ENCODE measurements around the gene CCDC122. TPM values are rescaled to one million over a fixed set of nuclear protein-coding genes. Genes with fewer than 3 reads are reported as not detected.

Gene CCDC122
- total and polyA plus RNA-seq, 2 donors (not counting 3 experiments of a cell fraction or from before 2014, with no cell fraction given), result 0.57 to 7.5 TPM

DNA sequence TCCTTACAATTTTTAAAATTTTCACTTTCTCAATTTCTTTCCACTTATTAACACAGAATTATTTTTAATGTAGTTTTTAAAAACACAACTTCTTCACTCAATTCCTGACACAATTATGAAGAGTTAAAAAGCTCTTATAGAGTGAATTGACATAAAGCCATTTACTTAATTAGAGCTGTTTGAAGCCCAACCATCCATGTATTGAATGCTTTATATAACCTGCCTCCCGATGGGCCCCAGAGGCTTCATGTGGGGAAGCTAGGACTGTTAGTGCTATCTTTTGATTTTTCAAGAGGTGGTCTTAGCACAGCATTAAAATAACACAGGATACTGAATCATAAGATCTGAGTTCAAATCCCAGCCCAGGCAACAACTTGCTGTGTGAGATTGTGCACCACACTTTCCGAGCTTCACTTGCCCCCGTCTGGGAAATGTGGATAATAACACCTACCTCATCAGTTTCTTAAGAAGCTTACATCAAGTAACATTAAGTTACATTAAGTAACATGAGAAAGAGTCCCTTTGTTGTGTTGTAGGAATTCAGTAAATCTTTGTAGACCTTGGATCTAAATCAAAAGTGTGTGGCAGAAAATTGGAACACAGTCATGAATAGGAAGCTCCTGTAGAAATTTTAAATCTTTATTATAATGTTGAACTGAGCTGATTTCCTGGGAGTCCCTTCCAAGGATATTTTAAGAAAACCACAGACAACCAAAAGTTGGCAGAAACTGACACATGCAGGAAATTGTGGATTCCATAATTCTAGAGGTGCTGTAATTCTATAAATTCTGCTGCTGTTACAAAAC lies 87.3 kb downstream of the CCDC122 start:
- Histone ChIP-seq H3K4me2 (ENCODE audit: insufficient read depth, low read length) (no peak overlapping the region), H3K4me1 (ENCODE audit: control insufficient read depth, extremely low read depth, insufficient read depth, low read length) (peaks cover 6% of the 10 kb centered on the region), H4K20me1 (replicated peaks; ENCODE audit: control insufficient read depth, extremely low read depth, insufficient read depth, low read length) (no peaks in the 10 kb centered on the region), H3K4me3 (replicated peaks in 1 of 3; ENCODE audit: insufficient read depth in 1 of 3, low read depth in 1 of 3, low read length in 3 of 3) (no peak overlapping the region), H3K27ac (ENCODE audit: insufficient read depth, low read depth, low read length) (no peak overlapping the region), H3K9ac (replicated peaks; ENCODE audit: extremely low read depth, insufficient read depth, low read length) (no peak overlapping the region), H3K27me3 (ENCODE audit: control insufficient read depth in 2 of 2, insufficient read depth in 2 of 2, low read length in 2 of 2) (peaks cover 0 to 2% of the 10 kb centered on the region in 2 experiments), H3K36me3 (ENCODE audit: control insufficient read depth in 2 of 2, extremely low read depth in 1 of 2, insufficient read depth in 2 of 2, low read length in 2 of 2) (no peaks in the 10 kb centered on the region), H3K9me3 (replicated peaks; ENCODE audit: control insufficient read depth, insufficient read depth, low read length) (no peaks in the 10 kb centered on the region), H3K79me2 (ENCODE audit: control insufficient read depth, insufficient read depth, low read length) (no peaks in the 10 kb centered on the region), H2AFZ (ENCODE audit: low read depth, low read length) (no peak overlapping the region), H3K9me1 (replicated peaks; ENCODE audit: control insufficient read depth, extremely low read depth, insufficient read depth, low read length) (no peaks in the 10 kb centered on the region)
- ChIA-PET POLR2A (no interaction called here), CTCF (interaction anchor here (1.0 to 3.6 kb wide), 6 partner anchors 10 to 707 kb away, joined by 3 to 23 read pairs (median 5); no protein-coding TSS in a partner anchor)
- dilution Hi-C loops (cut with MboI; ENCODE audit: extremely low pct_ligation_motif_present, low sequenced_read_pairs), result no loop called here
- DNase-seq (ENCODE audit: low read depth, low spot score) (no peak), FAIRE-seq (no peak)
- no TSS peak for BruUV-seq (replicated peaks)
- no peak for TF ChIP-seq GATA2 (IDR thresholded peaks at IDR 0.05; ENCODE audit: insufficient read depth, insufficient read length, low read depth, low read length)
- no peak for TF ChIP-seq MYC (IDR thresholded peaks at IDR 0.05; ENCODE audit: low read depth, low read length)
- TF ChIP-seq POLR2AphosphoS5 (IDR thresholded peaks at IDR 0.05; ENCODE audit: insufficient read depth, low read depth, low read length), result no peak
- TF ChIP-seq JUN (IDR thresholded peaks at IDR 0.05; ENCODE audit: borderline replicate concordance, insufficient read depth, insufficient read length, low read depth), result no peak
- TF ChIP-seq POLR2A (IDR thresholded peaks at IDR 0.05; ENCODE audit: low read depth, low read length), result no peak
- TF ChIP-seq, protein P1, sequence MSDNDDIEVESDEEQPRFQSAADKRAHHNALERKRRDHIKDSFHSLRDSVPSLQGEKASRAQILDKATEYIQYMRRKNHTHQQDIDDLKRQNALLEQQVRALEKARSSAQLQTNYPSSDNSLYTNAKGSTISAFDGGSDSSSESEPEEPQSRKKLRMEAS (IDR thresholded peaks at IDR 0.05; ENCODE audit: insufficient read depth, insufficient read length), result no peak
- TF ChIP-seq FOS (IDR thresholded peaks at IDR 0.05; ENCODE audit: borderline replicate concordance, insufficient read depth, low read length), result no peak
- no peak for TF ChIP-seq EZH2 (IDR thresholded peaks at IDR 0.05; ENCODE audit: borderline replicate concordance, low read depth, low read length, severe bottlenecking)
- TF ChIP-seq, protein P2, sequence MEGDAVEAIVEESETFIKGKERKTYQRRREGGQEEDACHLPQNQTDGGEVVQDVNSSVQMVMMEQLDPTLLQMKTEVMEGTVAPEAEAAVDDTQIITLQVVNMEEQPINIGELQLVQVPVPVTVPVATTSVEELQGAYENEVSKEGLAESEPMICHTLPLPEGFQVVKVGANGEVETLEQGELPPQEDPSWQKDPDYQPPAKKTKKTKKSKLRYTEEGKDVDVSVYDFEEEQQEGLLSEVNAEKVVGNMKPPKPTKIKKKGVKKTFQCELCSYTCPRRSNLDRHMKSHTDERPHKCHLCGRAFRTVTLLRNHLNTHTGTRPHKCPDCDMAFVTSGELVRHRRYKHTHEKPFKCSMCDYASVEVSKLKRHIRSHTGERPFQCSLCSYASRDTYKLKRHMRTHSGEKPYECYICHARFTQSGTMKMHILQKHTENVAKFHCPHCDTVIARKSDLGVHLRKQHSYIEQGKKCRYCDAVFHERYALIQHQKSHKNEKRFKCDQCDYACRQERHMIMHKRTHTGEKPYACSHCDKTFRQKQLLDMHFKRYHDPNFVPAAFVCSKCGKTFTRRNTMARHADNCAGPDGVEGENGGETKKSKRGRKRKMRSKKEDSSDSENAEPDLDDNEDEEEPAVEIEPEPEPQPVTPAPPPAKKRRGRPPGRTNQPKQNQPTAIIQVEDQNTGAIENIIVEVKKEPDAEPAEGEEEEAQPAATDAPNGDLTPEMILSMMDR (IDR thresholded peaks at IDR 0.05; ENCODE audit: extremely low read depth in 1 of 2, insufficient read depth in 1 of 2, low read depth in 1 of 2, low read length in 2 of 2), result no peak
- intact Hi-C loops (cut with micrococcal nuclease), result no loop called here

Data from endothelial cell of umbilical vein (primary cell).